ENCODE measurements around the gene ANXA4. TPM values are rescaled to one million over a fixed set of nuclear protein-coding genes. Genes with fewer than 3 reads are reported as not detected.

The ANXA4 gene
- total RNA-seq, 2 experiments from 2014 or later: 14.6 to 17.5 TPM

- DNase-seq (no peak), ATAC-seq (no peak)
- no peak overlapping the region for H3K4me3 Mint-ChIP-seq
- ChIA-PET CTCF (interaction anchor here (1.3 to 5.9 kb wide), 3 partner anchors 21 to 146 kb away, joined by 3 to 32 read pairs (median 7); no protein-coding TSS in a partner anchor), POLR2A (no interaction called here)
- TF ChIP-seq, protein P1, sequence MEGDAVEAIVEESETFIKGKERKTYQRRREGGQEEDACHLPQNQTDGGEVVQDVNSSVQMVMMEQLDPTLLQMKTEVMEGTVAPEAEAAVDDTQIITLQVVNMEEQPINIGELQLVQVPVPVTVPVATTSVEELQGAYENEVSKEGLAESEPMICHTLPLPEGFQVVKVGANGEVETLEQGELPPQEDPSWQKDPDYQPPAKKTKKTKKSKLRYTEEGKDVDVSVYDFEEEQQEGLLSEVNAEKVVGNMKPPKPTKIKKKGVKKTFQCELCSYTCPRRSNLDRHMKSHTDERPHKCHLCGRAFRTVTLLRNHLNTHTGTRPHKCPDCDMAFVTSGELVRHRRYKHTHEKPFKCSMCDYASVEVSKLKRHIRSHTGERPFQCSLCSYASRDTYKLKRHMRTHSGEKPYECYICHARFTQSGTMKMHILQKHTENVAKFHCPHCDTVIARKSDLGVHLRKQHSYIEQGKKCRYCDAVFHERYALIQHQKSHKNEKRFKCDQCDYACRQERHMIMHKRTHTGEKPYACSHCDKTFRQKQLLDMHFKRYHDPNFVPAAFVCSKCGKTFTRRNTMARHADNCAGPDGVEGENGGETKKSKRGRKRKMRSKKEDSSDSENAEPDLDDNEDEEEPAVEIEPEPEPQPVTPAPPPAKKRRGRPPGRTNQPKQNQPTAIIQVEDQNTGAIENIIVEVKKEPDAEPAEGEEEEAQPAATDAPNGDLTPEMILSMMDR (IDR thresholded peaks at IDR 0.05): no peak
- no peak overlapping the region for H3K27ac Mint-ChIP-seq
- H3K36me3 Mint-ChIP-seq (ENCODE audit: low read depth): no peaks in the 10 kb centered on the region
- intact Hi-C loops (cut with micrococcal nuclease): no loop called here
- peaks cover 18% of the 10 kb centered on the region for H3K4me1 Mint-ChIP-seq (ENCODE audit: low read depth)
- no peaks in the 10 kb centered on the region for H3K27me3 Mint-ChIP-seq
- H3K9me3 Mint-ChIP-seq: no peaks in the 10 kb centered on the region
Measured at GRCh38 chr2:69703189-69703588, 38.7 kb upstream of the ANXA4 start.

- no peak for DNase-seq
- TF ChIP-seq, protein P1 (IDR thresholded peaks at IDR 0.05): no peak
- ChIA-PET POLR2A (no interaction called here), CTCF (interaction anchor here (1.8 to 5.9 kb wide), 2 partner anchors 20 to 139 kb away, joined by 7 to 32 read pairs; no protein-coding TSS in a partner anchor)
- Mint-ChIP-seq H3K27ac (no peak overlapping the region), H3K9me3 (no peaks in the 10 kb centered on the region), H3K36me3 (ENCODE audit: low read depth) (no peaks in the 10 kb centered on the region), H3K4me3 (no peak overlapping the region), H3K4me1 (ENCODE audit: low read depth) (peaks cover 9% of the 10 kb centered on the region), H3K27me3 (no peaks in the 10 kb centered on the region)
- ATAC-seq: no peak
- intact Hi-C loops (cut with micrococcal nuclease): no loop called here
Measured at GRCh38 chr2:69704446-69704845, 37.5 kb upstream of the ANXA4 start.

DNA sequence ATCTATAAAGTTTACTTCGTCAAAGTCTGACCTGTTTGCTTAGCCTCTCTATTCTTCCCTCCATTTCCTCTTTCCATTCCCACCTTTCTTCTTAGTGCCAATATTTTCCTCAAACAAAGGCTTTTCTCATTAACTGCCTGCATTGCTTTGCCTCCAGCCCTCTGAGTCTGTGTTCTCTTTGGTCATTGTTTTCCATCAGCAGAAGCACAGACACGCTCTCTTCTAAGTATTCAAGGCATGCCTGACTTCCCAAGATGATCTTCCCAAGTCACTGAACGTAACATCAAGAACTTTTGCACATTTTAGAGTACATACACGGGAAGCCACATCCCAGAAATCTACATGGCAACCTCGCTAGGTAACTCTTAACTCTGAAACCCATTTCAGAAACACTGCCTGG is 32.6 kb upstream of the ANXA4 start:
- H3K9me3 Mint-ChIP-seq: peaks cover 2% of the 10 kb centered on the region
- no peak overlapping the region for H3K27ac Mint-ChIP-seq
- CTCF ChIA-PET: interaction anchor here (1.7 to 5.9 kb wide), 2 partner anchors 15 to 144 kb away, joined by 12 to 32 read pairs; no protein-coding TSS in a partner anchor

DNA sequence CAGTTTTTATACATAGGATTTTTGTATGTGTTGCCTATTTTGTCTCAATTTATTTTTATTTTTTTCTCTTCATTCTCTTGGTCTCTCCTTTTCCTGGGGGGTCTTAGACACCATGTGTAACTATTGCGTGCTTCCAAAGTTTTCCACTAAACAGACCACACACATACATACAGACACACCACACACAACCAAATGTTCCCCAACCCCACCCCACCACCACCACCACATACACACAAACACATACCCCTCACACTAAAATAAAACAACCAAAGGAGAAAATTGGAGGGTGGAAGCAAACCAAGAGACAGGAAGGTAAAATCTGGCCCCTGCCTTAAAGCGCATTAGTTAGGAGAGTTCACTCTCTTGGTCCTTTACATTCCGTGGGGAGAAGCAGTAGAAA is 30.0 kb upstream of the ANXA4 start:
- ChIA-PET CTCF (interaction anchor here (1.6 to 9.3 kb wide), 5 partner anchors 8 to 152 kb away, joined by 3 to 76 read pairs (median 33); partner anchors contain the start of gene AAK1), POLR2A (no interaction called here)
- Mint-ChIP-seq H3K9me3 (peaks cover 2% of the 10 kb centered on the region), H3K27ac (no peak overlapping the region), H3K4me1 (ENCODE audit: low read depth) (peaks cover 20% of the 10 kb centered on the region), H3K36me3 (ENCODE audit: low read depth) (peaks cover 3% of the 10 kb centered on the region), H3K4me3 (no peak overlapping the region), H3K27me3 (no peaks in the 10 kb centered on the region)
- TF ChIP-seq, protein P1 (IDR thresholded peaks at IDR 0.05): no peak
- intact Hi-C loops (cut with micrococcal nuclease): loop anchor here (5.0 kb wide), 1 partner anchor 65 kb away; no protein-coding TSS in a partner anchor
- ATAC-seq: no peak
- DNase-seq: no peak

More for the DNA sequence above, 32.6 kb upstream of the ANXA4 start:
- TF ChIP-seq, protein P1 (IDR thresholded peaks at IDR 0.05): no peak
- H3K4me3 Mint-ChIP-seq: no peak overlapping the region
- POLR2A ChIA-PET: interaction anchor here (0.6 kb wide), 1 partner anchor 230 kb away, joined by 3 read pairs; no protein-coding TSS in a partner anchor
- no peaks in the 10 kb centered on the region for H3K27me3 Mint-ChIP-seq
- DNase-seq (no peak), ATAC-seq (no peak)
- intact Hi-C loops (cut with micrococcal nuclease): no loop called here
- H3K36me3 Mint-ChIP-seq (ENCODE audit: low read depth): peaks cover 3% of the 10 kb centered on the region
- H3K4me1 Mint-ChIP-seq (ENCODE audit: low read depth): peaks cover 15% of the 10 kb centered on the region

DNA sequence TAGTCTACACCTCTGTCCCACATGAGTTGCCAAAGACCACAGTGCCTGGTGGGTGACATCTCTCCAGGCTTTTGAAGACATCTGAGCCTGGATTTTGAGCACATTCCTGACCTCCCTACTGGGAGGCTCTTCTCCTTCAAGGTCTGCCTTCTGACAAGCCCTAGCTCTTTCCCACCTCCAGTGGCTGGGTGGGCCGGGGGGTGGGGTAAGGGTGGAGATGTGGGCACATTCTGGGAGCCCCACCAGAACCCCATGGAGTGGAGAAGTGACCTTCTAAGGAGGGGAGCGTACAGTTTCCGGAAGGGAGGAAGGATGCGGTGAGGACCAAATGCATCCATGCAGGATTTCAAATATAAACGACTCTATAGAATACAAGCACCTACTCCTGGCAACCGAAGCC is 27.9 kb upstream of the ANXA4 start:
- H3K27me3 Mint-ChIP-seq: no peaks in the 10 kb centered on the region
- intact Hi-C loops (cut with micrococcal nuclease): loop anchor here (2.0 to 5.0 kb wide), 2 partner anchors 67 to 153 kb away; no protein-coding TSS in a partner anchor
- H3K9me3 Mint-ChIP-seq: peaks cover 2% of the 10 kb centered on the region
- POLR2A ChIA-PET: no interaction called here
- no peak overlapping the region for H3K4me3 Mint-ChIP-seq
- peaks cover 16% of the 10 kb centered on the region for H3K4me1 Mint-ChIP-seq (ENCODE audit: low read depth)
- TF ChIP-seq, protein P1 (IDR thresholded peaks at IDR 0.05): no peak
- no peak for ATAC-seq
- no peak overlapping the region for H3K27ac Mint-ChIP-seq
- peaks cover 3% of the 10 kb centered on the region for H3K36me3 Mint-ChIP-seq (ENCODE audit: low read depth)
- CTCF ChIA-PET: interaction anchor here (0.9 to 9.3 kb wide), 19 partner anchors 8 to 323 kb away, joined by 3 to 76 read pairs (median 5); partner anchors contain the start of gene AAK1
- DNase-seq: no peak
